Parathyroid adenoma (tissue), 2 donors: ENCODE data around the gene DSCAML1.

Experiments
- H2AFZ ChIP-seq: fragments of 300-600 bp; sonication (generic); one replicate; pipeline ENCODE4 v1.7.0; 2017; ENCODE audit warnings: antibody characterized with exemption, mild to moderate bottlenecking
- H3K27ac ChIP-seq: fragments of 300-600 bp; sonication (generic); one replicate; pipeline ENCODE4 v1.7.0; 2017
- H3K27me3 ChIP-seq: fragments of 300-600 bp; sonication (generic); one replicate; pipeline ENCODE4 v1.7.0; 2017; ENCODE audit warnings: low read length; ENCODE audit not compliant: control insufficient read depth, insufficient read depth
- H3K36me3 ChIP-seq: fragments of 300-600 bp; sonication (generic); one replicate; pipeline ENCODE4 v1.7.0; 2017; ENCODE audit warnings: low read length; ENCODE audit not compliant: control insufficient read depth, insufficient read depth
- H3K4me1 ChIP-seq: fragments of 300-600 bp; sonication (generic); one replicate; pipeline ENCODE4 v1.7.0; 2017; ENCODE audit warnings: control low read depth
- H3K4me2 ChIP-seq: fragments of 300-600 bp; sonication (generic); one replicate; pipeline ENCODE4 v1.7.0; 2017; ENCODE audit warnings: low read length
- H3K4me3 ChIP-seq: fragments of 300-600 bp; sonication (generic); one replicate; pipeline ENCODE4 v1.7.0; 2017; ENCODE audit warnings: low read depth, low read length
- H3K79me2 ChIP-seq: fragments of 300-600 bp; sonication (generic); one replicate; pipeline ENCODE4 v1.7.0; 2017; ENCODE audit warnings: control low read depth
- H3K9ac ChIP-seq: fragments of 300-600 bp; sonication (generic); one replicate; pipeline ENCODE4 v1.7.0; 2017; ENCODE audit warnings: mild to moderate bottlenecking
- H3K9me3 ChIP-seq: fragments of 300-600 bp; sonication (generic); one replicate; pipeline ENCODE4 v1.7.0; 2017; ENCODE audit warnings: low read length; ENCODE audit not compliant: control insufficient read depth
- TF ChIP-seq, protein P1 (sequence below): fragments of 300-600 bp; sonication (generic); IDR thresholded peaks from one replicate; pipeline ENCODE4 v1.7.0; 2017; ENCODE audit warnings: antibody characterized with exemption, mild to moderate bottlenecking
- donor health status: primary hyperparathyroidism.

DSCAML1 gene

DNA sequence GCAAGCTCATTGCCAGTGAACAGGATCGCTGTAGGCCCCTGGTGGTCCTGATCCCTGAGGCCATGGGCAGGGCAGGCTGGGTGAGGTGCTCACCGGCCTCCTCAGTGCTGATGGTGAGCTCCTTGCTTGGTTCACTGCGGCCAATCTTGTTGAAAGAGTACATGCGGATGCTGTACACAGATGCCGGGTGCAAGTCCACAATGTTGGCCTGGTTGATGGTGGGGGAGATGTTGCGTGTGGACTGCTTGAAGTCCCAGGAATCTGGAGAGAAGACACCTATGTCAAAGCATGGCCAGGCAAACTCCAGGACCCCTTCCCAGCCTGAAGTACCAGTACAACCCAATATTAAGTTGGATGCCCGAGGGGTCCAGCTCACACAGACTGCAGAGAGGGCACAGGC lies 325.2 kb downstream of the DSCAML1 start:
- Histone ChIP-seq H3K4me1 (no peaks in the 10 kb centered on the region), H3K9me3 (no peaks in the 10 kb centered on the region), H3K36me3 (no peaks in the 10 kb centered on the region)

DNA sequence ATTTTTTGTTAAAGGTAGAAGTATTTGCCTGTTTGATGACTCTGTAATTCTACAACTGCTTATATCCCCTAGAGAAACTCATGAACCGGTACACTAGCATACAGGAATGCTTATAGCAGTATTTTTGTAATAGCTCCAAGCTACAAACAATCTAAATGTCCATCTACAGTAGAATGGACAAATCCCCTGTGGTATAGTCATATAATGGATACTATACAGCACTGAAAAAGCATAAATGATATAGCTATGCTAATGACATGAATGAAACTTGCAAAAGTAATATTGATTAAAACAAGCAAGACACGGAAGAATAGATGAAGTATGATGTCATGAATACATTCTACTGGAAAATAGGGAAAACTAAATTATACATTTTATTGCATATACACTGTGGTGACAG lies 326.4 kb downstream of the DSCAML1 start:
- TF ChIP-seq, protein P1, sequence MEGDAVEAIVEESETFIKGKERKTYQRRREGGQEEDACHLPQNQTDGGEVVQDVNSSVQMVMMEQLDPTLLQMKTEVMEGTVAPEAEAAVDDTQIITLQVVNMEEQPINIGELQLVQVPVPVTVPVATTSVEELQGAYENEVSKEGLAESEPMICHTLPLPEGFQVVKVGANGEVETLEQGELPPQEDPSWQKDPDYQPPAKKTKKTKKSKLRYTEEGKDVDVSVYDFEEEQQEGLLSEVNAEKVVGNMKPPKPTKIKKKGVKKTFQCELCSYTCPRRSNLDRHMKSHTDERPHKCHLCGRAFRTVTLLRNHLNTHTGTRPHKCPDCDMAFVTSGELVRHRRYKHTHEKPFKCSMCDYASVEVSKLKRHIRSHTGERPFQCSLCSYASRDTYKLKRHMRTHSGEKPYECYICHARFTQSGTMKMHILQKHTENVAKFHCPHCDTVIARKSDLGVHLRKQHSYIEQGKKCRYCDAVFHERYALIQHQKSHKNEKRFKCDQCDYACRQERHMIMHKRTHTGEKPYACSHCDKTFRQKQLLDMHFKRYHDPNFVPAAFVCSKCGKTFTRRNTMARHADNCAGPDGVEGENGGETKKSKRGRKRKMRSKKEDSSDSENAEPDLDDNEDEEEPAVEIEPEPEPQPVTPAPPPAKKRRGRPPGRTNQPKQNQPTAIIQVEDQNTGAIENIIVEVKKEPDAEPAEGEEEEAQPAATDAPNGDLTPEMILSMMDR: no peak
- no peak overlapping the region for H3K27ac ChIP-seq
- no peaks in the 10 kb centered on the region for H3K27me3 ChIP-seq
- no peak overlapping the region for H3K4me2 ChIP-seq
- H3K9ac ChIP-seq: no peak overlapping the region
- no peaks in the 10 kb centered on the region for H3K9me3 ChIP-seq
- no peaks in the 10 kb centered on the region for H3K79me2 ChIP-seq
- H3K36me3 ChIP-seq: no peaks in the 10 kb centered on the region
- no peak overlapping the region for H2AFZ ChIP-seq
- H3K4me1 ChIP-seq: no peaks in the 10 kb centered on the region
- no peak overlapping the region for H3K4me3 ChIP-seq

More for the DNA sequence above, 325.2 kb downstream of the DSCAML1 start:
- TF ChIP-seq, protein P1: no peak
- Histone ChIP-seq H2AFZ (no peak overlapping the region), H3K4me2 (no peak overlapping the region), H3K4me3 (no peak overlapping the region), H3K9ac (no peak overlapping the region), H3K27ac (no peak overlapping the region), H3K79me2 (no peaks in the 10 kb centered on the region), H3K27me3 (no peaks in the 10 kb centered on the region)

GRCh38 chr11:117468888-117469287 lies 328.1 kb downstream of the DSCAML1 start:
- Histone ChIP-seq H3K79me2 (no peaks in the 10 kb centered on the region), H3K36me3 (no peaks in the 10 kb centered on the region), H3K4me2 (no peak overlapping the region), H3K27me3 (no peaks in the 10 kb centered on the region), H3K27ac (no peak overlapping the region), H2AFZ (no peak overlapping the region), H3K4me3 (no peak overlapping the region), H3K4me1 (no peaks in the 10 kb centered on the region), H3K9ac (no peak overlapping the region), H3K9me3 (no peaks in the 10 kb centered on the region)
- TF ChIP-seq, protein P1: no peak

DNA sequence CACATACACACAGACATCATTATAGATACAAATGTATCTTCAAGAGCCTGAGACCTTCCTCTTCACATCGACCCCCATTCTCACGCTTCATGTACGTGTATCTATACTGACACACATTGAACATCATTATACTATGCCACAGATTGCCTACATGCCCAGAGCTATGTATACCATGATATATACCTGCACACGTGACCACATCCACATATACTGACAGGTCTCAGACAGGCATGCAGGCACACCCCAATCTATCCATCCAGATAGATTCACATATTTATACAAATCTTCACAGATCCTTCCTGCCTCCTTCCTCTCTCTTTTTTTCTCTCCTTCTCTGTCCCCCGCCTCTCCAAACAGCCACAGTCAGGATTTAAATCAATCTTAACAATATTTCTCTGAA lies 329.2 kb downstream of the DSCAML1 start:
- Histone ChIP-seq H3K4me3 (no peak overlapping the region), H3K4me2 (no peak overlapping the region), H3K79me2 (no peaks in the 10 kb centered on the region), H2AFZ (no peak overlapping the region), H3K9ac (no peak overlapping the region), H3K4me1 (no peaks in the 10 kb centered on the region), H3K27me3 (no peaks in the 10 kb centered on the region), H3K36me3 (no peaks in the 10 kb centered on the region), H3K9me3 (no peaks in the 10 kb centered on the region), H3K27ac (no peak overlapping the region)
- TF ChIP-seq, protein P1: no peak

DNA sequence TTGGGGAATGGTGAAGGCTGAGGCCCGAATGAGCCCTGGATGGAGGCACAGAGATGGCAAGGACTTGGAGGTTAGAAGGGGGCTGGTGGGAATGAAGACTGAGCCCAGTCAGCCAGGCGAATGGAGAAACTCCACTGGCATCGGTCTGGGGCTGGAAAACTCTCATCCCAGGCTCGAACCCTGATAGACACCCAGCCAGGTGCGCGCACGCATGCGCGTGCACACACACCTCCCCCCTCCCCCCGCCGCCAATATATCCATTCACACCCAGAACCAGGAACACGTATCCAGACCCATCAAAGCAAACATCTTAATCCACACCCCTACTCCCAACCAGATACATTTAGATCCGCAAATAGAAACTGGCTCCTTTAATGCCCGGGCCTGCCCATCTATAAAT lies 330.1 kb downstream of the DSCAML1 start:
- Histone ChIP-seq H2AFZ (no peak overlapping the region), H3K79me2 (no peaks in the 10 kb centered on the region), H3K4me2 (no peak overlapping the region), H3K4me1 (no peaks in the 10 kb centered on the region), H3K4me3 (no peak overlapping the region), H3K27ac (no peak overlapping the region), H3K9ac (no peak overlapping the region), H3K9me3 (no peaks in the 10 kb centered on the region), H3K36me3 (no peaks in the 10 kb centered on the region), H3K27me3 (no peaks in the 10 kb centered on the region)
- TF ChIP-seq, protein P1: no peak
